Measurements from ENCODE around the gene APBB3. TPM values are rescaled to one million over a fixed set of nuclear protein-coding genes. Genes with fewer than 3 reads are reported as not detected.
A peak's percentile ranks its signal among the peaks of the same experiment; 100 is the strongest.

The APBB3 gene
- total RNA-seq, 4 donors from 2014 or later, result 43.7 to 70.8 (median 48.4) TPM

DNA sequence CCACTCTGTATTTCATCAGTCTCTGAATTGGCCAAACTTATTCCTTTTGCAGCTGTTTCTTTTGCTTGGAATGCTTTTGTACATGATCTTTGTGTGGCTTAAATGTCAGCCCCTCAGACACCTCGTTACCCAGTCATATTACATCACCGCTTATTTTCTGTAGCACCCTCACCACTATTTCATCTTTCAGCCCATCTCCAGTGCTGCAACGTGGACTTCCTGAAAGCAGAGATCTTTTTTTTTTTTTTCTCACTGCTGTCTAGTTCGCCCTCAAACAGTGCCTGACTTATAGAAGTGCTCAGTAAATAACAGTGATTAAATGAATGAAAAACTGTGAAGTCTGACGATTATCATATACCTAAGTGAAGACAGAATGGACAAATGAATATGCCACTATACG, 8.0 kb downstream of the APBB3 start:
- 3 to 4% methylated on average over 6 of the region's 6 CpGs for WGBS, 2 donors
- Histone ChIP-seq H3K4me3 (peak overlapping the region; percentile 73 to 86 (median 84)), H3K36me3 (peaks cover 0 to 47% (median 0%) of the 10 kb centered on the region in 3 donors), H3K4me1 (peaks cover 0 to 36% (median 15%) of the 10 kb centered on the region in 4 donors), H3K27me3 (no peaks in the 10 kb centered on the region), H3K27ac (peak overlapping the region in 2 of 4 donors; percentile 88 to 93), H3K9me3 (no peaks in the 10 kb centered on the region)
- TF ChIP-seq, protein P1, sequence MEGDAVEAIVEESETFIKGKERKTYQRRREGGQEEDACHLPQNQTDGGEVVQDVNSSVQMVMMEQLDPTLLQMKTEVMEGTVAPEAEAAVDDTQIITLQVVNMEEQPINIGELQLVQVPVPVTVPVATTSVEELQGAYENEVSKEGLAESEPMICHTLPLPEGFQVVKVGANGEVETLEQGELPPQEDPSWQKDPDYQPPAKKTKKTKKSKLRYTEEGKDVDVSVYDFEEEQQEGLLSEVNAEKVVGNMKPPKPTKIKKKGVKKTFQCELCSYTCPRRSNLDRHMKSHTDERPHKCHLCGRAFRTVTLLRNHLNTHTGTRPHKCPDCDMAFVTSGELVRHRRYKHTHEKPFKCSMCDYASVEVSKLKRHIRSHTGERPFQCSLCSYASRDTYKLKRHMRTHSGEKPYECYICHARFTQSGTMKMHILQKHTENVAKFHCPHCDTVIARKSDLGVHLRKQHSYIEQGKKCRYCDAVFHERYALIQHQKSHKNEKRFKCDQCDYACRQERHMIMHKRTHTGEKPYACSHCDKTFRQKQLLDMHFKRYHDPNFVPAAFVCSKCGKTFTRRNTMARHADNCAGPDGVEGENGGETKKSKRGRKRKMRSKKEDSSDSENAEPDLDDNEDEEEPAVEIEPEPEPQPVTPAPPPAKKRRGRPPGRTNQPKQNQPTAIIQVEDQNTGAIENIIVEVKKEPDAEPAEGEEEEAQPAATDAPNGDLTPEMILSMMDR (IDR thresholded peaks at IDR 0.05), result no peak
- TF ChIP-seq EP300 (IDR thresholded peaks at IDR 0.05) (no peak), POLR2A (IDR thresholded peaks at IDR 0.05) (no peak)
- no peak for DNase-seq (ENCODE audit: low spot score in 2 of 2)

DNA sequence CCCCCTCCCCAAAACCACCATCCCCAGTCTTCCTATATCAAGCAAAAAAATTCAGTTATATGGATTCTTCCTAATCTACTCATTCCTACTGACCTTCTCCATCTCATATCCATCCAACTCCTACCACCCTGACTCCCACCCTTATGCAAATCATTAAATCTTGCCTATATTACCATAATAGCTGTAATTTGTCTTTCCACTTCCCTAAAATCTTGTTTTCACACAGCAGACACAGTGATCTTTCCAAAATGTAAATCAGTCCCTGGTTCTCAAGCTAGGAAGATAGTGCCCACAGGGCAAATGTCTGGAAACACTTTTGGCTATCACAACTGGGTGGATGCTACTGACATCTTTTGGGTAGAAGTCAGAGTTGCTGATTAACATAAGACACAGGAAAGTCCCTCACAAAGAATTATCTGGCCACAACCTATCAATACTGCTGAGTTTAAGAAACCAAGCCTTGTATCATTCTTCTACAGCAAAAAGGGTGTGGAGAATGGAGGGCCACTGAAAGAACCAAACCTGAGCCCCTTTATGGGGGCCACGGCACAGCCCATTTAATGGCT, 8.6 kb downstream of the APBB3 start:
- whole genome bisulfite sequencing, 2 donors, result 75 to 81% methylated on average over 1 of the region's 1 CpG
- H3K4me3 ChIP-seq, result peak overlapping the region in 2 of 4 donors; percentile 86

DNA sequence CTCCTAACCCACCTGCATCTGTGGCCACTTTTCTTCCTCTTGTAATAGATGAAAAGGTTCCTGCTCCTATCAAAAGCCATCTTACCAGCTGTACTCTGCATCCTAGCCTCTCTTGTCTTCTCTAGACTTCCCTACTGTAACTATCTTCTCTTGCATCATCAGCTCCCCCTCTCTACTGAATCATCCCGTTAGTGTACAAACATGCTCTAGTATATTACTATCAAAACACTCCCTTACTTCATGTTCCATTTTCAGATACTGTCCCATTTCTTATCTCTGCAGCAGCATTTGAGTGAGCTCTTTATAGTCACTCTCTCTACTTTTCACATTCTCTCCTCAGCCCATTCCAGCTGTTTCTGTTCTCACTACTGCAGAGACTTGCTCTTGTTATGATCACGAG, 9.9 kb downstream of the APBB3 start:
- Histone ChIP-seq H3K36me3 (peaks cover 0 to 47% (median 8%) of the 10 kb centered on the region in 3 donors), H3K4me1 (peaks cover 0 to 39% (median 19%) of the 10 kb centered on the region in 4 donors), H3K27me3 (no peaks in the 10 kb centered on the region), H3K27ac (no peak overlapping the region), H3K4me3 (no peak overlapping the region), H3K9me3 (no peaks in the 10 kb centered on the region)
- TF ChIP-seq, protein P1 (IDR thresholded peaks at IDR 0.05), result no peak
- TF ChIP-seq POLR2A (IDR thresholded peaks at IDR 0.05) (no peak), EP300 (IDR thresholded peaks at IDR 0.05) (no peak)
- 63 to 72% methylated on average over 2 of the region's 2 CpGs for WGBS, 2 donors
- no peak for DNase-seq (ENCODE audit: low spot score in 2 of 2)

More for the DNA sequence above, 8.6 kb downstream of the APBB3 start:
- no peaks in the 10 kb centered on the region for H3K27me3 ChIP-seq
- peaks cover 0 to 47% (median under 1%) of the 10 kb centered on the region in 3 donors for H3K36me3 ChIP-seq
- H3K9me3 ChIP-seq, result no peaks in the 10 kb centered on the region
- TF ChIP-seq EP300 (IDR thresholded peaks at IDR 0.05) (no peak), POLR2A (IDR thresholded peaks at IDR 0.05) (no peak)
- TF ChIP-seq, protein P1 (IDR thresholded peaks at IDR 0.05), result no peak
- peaks cover 0 to 31% (median 15%) of the 10 kb centered on the region in 4 donors for H3K4me1 ChIP-seq
- DNase-seq (ENCODE audit: low spot score in 2 of 2), result no peak
- peak overlapping the region in 2 of 4 donors; percentile 27 to 93 for H3K27ac ChIP-seq

DNA sequence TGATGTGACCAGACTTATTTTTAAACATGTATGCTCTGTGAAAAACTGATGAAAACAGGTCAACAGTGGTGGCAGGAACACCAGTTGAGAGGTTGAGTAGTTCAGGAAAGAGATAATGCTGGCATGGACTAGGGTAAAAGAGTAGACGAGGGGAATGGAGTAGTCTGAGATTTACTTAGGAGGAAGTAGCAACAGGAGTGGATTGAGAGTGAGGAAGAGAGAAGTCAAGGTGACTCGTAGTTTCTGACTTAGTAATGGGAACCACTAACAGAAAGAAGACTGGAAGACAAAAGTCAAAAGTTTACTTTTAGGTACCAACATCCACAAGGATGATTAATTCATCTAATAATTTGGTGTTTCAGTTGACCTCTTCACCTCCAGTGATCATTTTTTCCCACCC, 10.7 kb downstream of the APBB3 start:
- Histone ChIP-seq H3K36me3 (peaks cover 0 to 46% (median 8%) of the 10 kb centered on the region in 3 donors), H3K27me3 (no peaks in the 10 kb centered on the region), H3K4me3 (no peak overlapping the region), H3K27ac (no peak overlapping the region), H3K4me1 (peaks cover 0 to 47% (median 26%) of the 10 kb centered on the region in 4 donors), H3K9me3 (no peaks in the 10 kb centered on the region)
- WGBS, 2 donors, result 66 to 76% methylated on average over 2 of the region's 2 CpGs
- TF ChIP-seq POLR2A (IDR thresholded peaks at IDR 0.05), result no peak
- TF ChIP-seq, protein P1 (IDR thresholded peaks at IDR 0.05), result no peak
- TF ChIP-seq EP300 (IDR thresholded peaks at IDR 0.05), result no peak
- no peak for DNase-seq (ENCODE audit: low spot score in 2 of 2)

DNA sequence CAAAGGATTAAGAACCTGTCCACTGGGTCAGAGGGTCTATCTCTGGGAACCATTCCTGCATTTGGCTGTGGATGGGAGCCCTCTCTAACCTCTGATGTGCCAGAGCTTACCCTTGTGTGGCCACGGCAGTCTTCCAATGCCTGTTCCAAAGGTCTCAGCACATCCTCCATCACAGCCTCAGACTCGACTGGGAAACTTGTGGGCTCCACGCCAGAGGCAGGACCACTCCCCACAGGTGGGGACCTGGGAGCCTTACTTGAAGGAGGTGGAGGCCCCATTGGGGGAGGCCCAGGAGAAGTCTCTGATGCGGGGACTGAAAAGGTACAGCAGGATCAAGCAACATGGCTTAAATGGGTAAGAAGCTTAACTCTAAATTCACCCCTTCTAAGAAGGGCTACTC, 12.5 kb downstream of the APBB3 start:
- 87 to 89% methylated on average over 4 of the region's 4 CpGs for WGBS, 2 donors
- H3K9me3 ChIP-seq, result no peaks in the 10 kb centered on the region
- H3K36me3 ChIP-seq, result peaks cover 0 to 39% (median 8%) of the 10 kb centered on the region in 3 donors
- peaks cover under 1 to 49% (median 33%) of the 10 kb centered on the region in 4 donors for H3K4me1 ChIP-seq
- H3K27me3 ChIP-seq, result no peaks in the 10 kb centered on the region
- no peak for DNase-seq (ENCODE audit: low spot score in 2 of 2)
- no peak overlapping the region for H3K27ac ChIP-seq
- no peak for TF ChIP-seq EP300 (IDR thresholded peaks at IDR 0.05)
- TF ChIP-seq, protein P1 (IDR thresholded peaks at IDR 0.05), result no peak
- no peak for TF ChIP-seq POLR2A (IDR thresholded peaks at IDR 0.05)
- H3K4me3 ChIP-seq, result no peak overlapping the region

Data from tibial nerve (tissue), 4 donors.